IMR-90 (cell line): ENCODE measurements around the gene TNNI3K. TPM values are rescaled to one million over a fixed set of nuclear protein-coding genes. Genes with fewer than 3 reads are reported as not detected.

Experiments used
- ATAC-seq: fragments of 200-7000 bp; cut with Tn5 transposase; 2 replicates; pipeline ENCODE4 v1.9.1; 2020; ENCODE audit warnings: low read depth, mild to moderate bottlenecking, moderate library complexity
- BruUV-seq: library from RNA; stranded (reverse); fragments of 400-500 nt; replicated peaks from 2 replicates; lab custom pipeline; 2021; lab: Mats Ljungman, UMichigan
- CTCF ChIA-PET: fragments of 300-600 bp; formaldehyde crosslinking; extraction: SDS; loops from one replicate; lab custom pipeline; 2021; ENCODE audit warnings: antibody characterized with exemption; lab: Yijun Ruan, JAX
- POLR2A ChIA-PET: fragments of 300-600 bp; sonication (Branson Sonifier 250); formaldehyde crosslinking; loops from one replicate; lab custom pipeline; 2022; ENCODE audit warnings: antibody characterized with exemption; ENCODE audit not compliant: unreplicated experiment; lab: Charles Lee
- DNase-seq: peaks from one replicate; pipeline ENCODE4 v3.0.0; 2013
- H2AFZ ChIP-seq: replicated peaks from 2 replicates; pipeline ENCODE3; 2013; ENCODE audit warnings: low read length, mild to moderate bottlenecking; ENCODE audit not compliant: poor library complexity
- H2AK5ac ChIP-seq: 2 replicates; pipeline ENCODE4 v1.6.1; 2013; ENCODE audit warnings: low read depth, low read length, inconsistent platforms
- H2AK9ac ChIP-seq: replicated peaks from 2 replicates; pipeline ENCODE3; 2013; ENCODE audit warnings: mild to moderate bottlenecking, low read depth, low read length, moderate library complexity; ENCODE audit not compliant: poor library complexity
- H2BK120ac ChIP-seq: 2 replicates; pipeline ENCODE4 v1.6.1; 2013; ENCODE audit warnings: low read depth, low read length, inconsistent platforms
- H2BK15ac ChIP-seq: 3 replicates; pipeline ENCODE4 v1.6.1; 2013; ENCODE audit warnings: low read depth, low read length, inconsistent platforms
- H2BK20ac ChIP-seq: 2 replicates; pipeline ENCODE4 v1.6.1; 2013; ENCODE audit warnings: low read depth, mild to moderate bottlenecking, inconsistent platforms, low read length, moderate library complexity
- H2BK5ac ChIP-seq: 2 replicates; pipeline ENCODE4 v1.6.1; 2013; ENCODE audit warnings: mild to moderate bottlenecking, low read depth, low read length, inconsistent platforms; ENCODE audit not compliant: poor library complexity, severe bottlenecking
- H3K14ac ChIP-seq: replicated peaks from 2 replicates; pipeline ENCODE4 v1.6.1; 2013; ENCODE audit warnings: low read depth, low read length, inconsistent platforms
- H3K18ac ChIP-seq: 2 replicates; pipeline ENCODE4 v1.6.1; 2013; ENCODE audit warnings: low read depth, low read length, control low read depth
- H3K23ac ChIP-seq: 2 replicates; pipeline ENCODE4 v1.6.1; 2013; ENCODE audit warnings: low read depth, low read length, inconsistent platforms
- H3K27ac ChIP-seq: 2 replicates; pipeline ENCODE4 v1.5.1; 2013; ENCODE audit warnings: mild to moderate bottlenecking, control low read depth, low read length; ENCODE audit not compliant: insufficient read depth
- H3K27me3 ChIP-seq: 2 replicates; pipeline ENCODE4 v1.6.1; 2013; ENCODE audit warnings: low read length; ENCODE audit not compliant: control insufficient read depth, insufficient read depth
- H3K36me3 ChIP-seq: 2 replicates; pipeline ENCODE4 v1.6.1; 2013; ENCODE audit warnings: low read length, mixed read lengths; ENCODE audit not compliant: control insufficient read depth, insufficient read depth
- H3K4ac ChIP-seq: 2 replicates; pipeline ENCODE4 v1.6.1; 2013; ENCODE audit warnings: low read depth, low read length, inconsistent platforms
- H3K4me1 ChIP-seq: 2 replicates; pipeline ENCODE4 v1.6.1; 2013; ENCODE audit warnings: low read length, mixed read lengths; ENCODE audit not compliant: control insufficient read depth, insufficient read depth
- H3K4me2 ChIP-seq: 2 replicates; pipeline ENCODE4 v1.6.1; 2013; ENCODE audit warnings: low read depth, mild to moderate bottlenecking, control low read depth, low read length, moderate library complexity
- H3K4me3 ChIP-seq: 2 replicates; pipeline ENCODE4 v1.5.1; 2013; ENCODE audit warnings: low read depth, mild to moderate bottlenecking, control low read depth, low read length, moderate library complexity; ENCODE audit not compliant: insufficient read depth
- H3K56ac ChIP-seq: 2 replicates; pipeline ENCODE4 v1.6.1; 2013; ENCODE audit warnings: low read length, inconsistent platforms; ENCODE audit not compliant: insufficient read depth; ENCODE audit errors: extremely low read depth
- H3K79me1 ChIP-seq, 2 experiments: 2 replicates each; pipeline ENCODE4 v1.6.1; 2013; ENCODE audit warnings: low read length in 2 of 2, inconsistent platforms in 1 of 2, low read depth in 1 of 2
- H3K9ac ChIP-seq: 2 replicates; pipeline ENCODE4 v1.6.1; 2013; ENCODE audit warnings: low read depth, low read length, control low read depth
- H3K9me1 ChIP-seq: 2 replicates; pipeline ENCODE4 v1.6.1; 2013; ENCODE audit warnings: low read length, inconsistent platforms; ENCODE audit not compliant: insufficient read depth
- H3K9me3 ChIP-seq: 2 replicates; pipeline ENCODE4 v1.6.1; 2013; ENCODE audit warnings: low read length; ENCODE audit not compliant: control insufficient read depth, insufficient read depth
- H4K20me1 ChIP-seq: 2 replicates; pipeline ENCODE4 v1.6.1; 2013; ENCODE audit warnings: low read length, inconsistent platforms; ENCODE audit not compliant: insufficient read depth
- H4K5ac ChIP-seq: 2 replicates; pipeline ENCODE4 v1.6.1; 2013; ENCODE audit warnings: mild to moderate bottlenecking, low read depth, low read length, control low read depth
- H4K8ac ChIP-seq, 2 experiments: 2 replicates each; pipeline ENCODE4 v1.6.1; 2013; ENCODE audit warnings: low read depth in 2 of 2, low read length in 2 of 2, control low read depth in 1 of 2, inconsistent platforms in 1 of 2
- H4K91ac ChIP-seq: 2 replicates; pipeline ENCODE4 v1.6.1; 2013; ENCODE audit warnings: low read depth, low read length, inconsistent platforms; ENCODE audit not compliant: insufficient read depth
- BHLHE40 ChIP-seq: fragments of 150-350 bp; IDR thresholded peaks from 2 replicates; pipeline ENCODE4 v1.6.1; 2016; ENCODE audit warnings: mild to moderate bottlenecking, low read depth, low read length
- CEBPB ChIP-seq: IDR thresholded peaks from 2 replicates; pipeline ENCODE4 v1.6.1; 2012; ENCODE audit warnings: low read depth, low read length, improper control_type of control experiment
- CHD1 ChIP-seq: IDR thresholded peaks from 2 replicates; pipeline ENCODE4 v1.6.1; 2012; ENCODE audit warnings: low read depth, low read length, improper control_type of control experiment
- CTCF ChIP-seq: conservative IDR thresholded peaks from 2 replicates; pipeline ENCODE4 v1.5.1; 2012; ENCODE audit warnings: mild to moderate bottlenecking, low read depth, low read length, improper control_type of control experiment
- ELK1 ChIP-seq: fragments of 150-350 bp; IDR thresholded peaks from 2 replicates; pipeline ENCODE4 v1.6.1; 2016; ENCODE audit warnings: low read depth, mild to moderate bottlenecking, low read length, moderate library complexity, borderline replicate concordance
- FOS ChIP-seq: fragments of 150-350 bp; IDR thresholded peaks from 2 replicates; pipeline ENCODE4 v1.6.1; 2016; ENCODE audit warnings: low read depth, low read length
- MAFK ChIP-seq: IDR thresholded peaks from 2 replicates; pipeline ENCODE4 v1.6.1; 2012; ENCODE audit warnings: low read depth, low read length, improper control_type of control experiment
- MAZ ChIP-seq: IDR thresholded peaks from 2 replicates; pipeline ENCODE4 v1.6.1; 2012; ENCODE audit warnings: low read depth, mild to moderate bottlenecking, low read length, improper control_type of control experiment, moderate library complexity, borderline replicate concordance
- MXI1 ChIP-seq: IDR thresholded peaks from 2 replicates; pipeline ENCODE4 v1.6.1; 2012; ENCODE audit warnings: low read depth, mild to moderate bottlenecking, low read length, moderate library complexity, borderline replicate concordance
- NFE2L2 ChIP-seq: fragments of 150-350 bp; IDR thresholded peaks from 2 replicates; pipeline ENCODE4 v1.6.1; 2016; ENCODE audit warnings: low read depth, mild to moderate bottlenecking, low read length
- POLR2A ChIP-seq: IDR thresholded peaks from 2 replicates; pipeline ENCODE4 v1.6.1; 2012; ENCODE audit warnings: mild to moderate bottlenecking, low read depth, low read length
- RAD21 ChIP-seq: IDR thresholded peaks from 2 replicates; pipeline ENCODE4 v1.6.1; 2012; ENCODE audit warnings: low read length, improper control_type of control experiment
- RCOR1 ChIP-seq: IDR thresholded peaks from 2 replicates; pipeline ENCODE4 v1.6.1; 2012; ENCODE audit warnings: mild to moderate bottlenecking, low read length, improper control_type of control experiment; ENCODE audit not compliant: insufficient replicate concordance
- RFX5 ChIP-seq: IDR thresholded peaks from 2 replicates; pipeline ENCODE4 v1.8.0; 2012; ENCODE audit warnings: low read depth, mild to moderate bottlenecking, low read length, moderate library complexity
- SMC3 ChIP-seq: fragments of 150-350 bp; IDR thresholded peaks from 2 replicates; pipeline ENCODE4 v1.6.1; 2016; ENCODE audit warnings: low read depth, mild to moderate bottlenecking, antibody characterized with exemption, low read length, moderate library complexity
- USF2 ChIP-seq: fragments of 150-350 bp; IDR thresholded peaks from 2 replicates; pipeline ENCODE4 v1.6.1; 2017; ENCODE audit warnings: mild to moderate bottlenecking, antibody characterized with exemption, low read length, low read depth
- WGBS, 2 experiments: methylation state at CpG; one replicate each; pipeline versions ENCODE4 v1.1.5 to v1.1.7; 2013; ENCODE audit warnings: missing lambda C conversion rate in 2 of 2; ENCODE audit not compliant: insufficient read length in 1 of 2; ENCODE audit errors: extremely low coverage in 2 of 2; 5-methylcytosine and 5-hydroxymethylcytosine counted together
- dilution Hi-C: fragments of 300-500 bp; cut with HindIII; formaldehyde crosslinking; loops from one replicate; pipeline ENCODE4 v1.14.3; 2018; ENCODE audit warnings: low sequenced_read_pairs; ENCODE audit not compliant: unreplicated experiment
- in situ Hi-C: fragments of 300-500 bp; cut with MboI; formaldehyde crosslinking; loops from 3 replicates; pipeline ENCODE4 v1.14.3; 2019; ENCODE audit warnings: low sequenced_read_pairs, inconsistent platforms, mixed read lengths
- intact Hi-C: fragments of 100-400 bp; cut with micrococcal nuclease; formaldehyde crosslinking; loops from 2 replicates; pipeline ENCODE4 v1.10.0; 2022
- polyA plus RNA-seq, 3 experiments: library from polyadenylated mRNA; depleted of rRNA; stranded (reverse); fragments of >200 nt; gene quantifications; 2 replicates each; pipeline ENCODE4 v1.2.3, GENCODE V29; 2012; ENCODE audit warnings: low replicate concordance in 1 of 3
- total RNA-seq: library from RNA; depleted of rRNA; stranded (reverse); fragments of >200 nt; gene quantifications from 2 replicates; pipeline ENCODE4 v1.2.3, GENCODE V29; 2012

The TNNI3K gene
- total and polyA plus RNA-seq, 2 of the 4 experiments (the other 2 are of a cell fraction), result 0.90 to 1.3 TPM

GRCh38 chr1:74498901-74499300, 263.7 kb downstream of the TNNI3K start:
- no peak overlapping the region for H3K18ac ChIP-seq
- H3K14ac ChIP-seq, result no peak overlapping the region
- BruUV-seq, result no TSS peak
- no peak overlapping the region for H2BK5ac ChIP-seq
- H3K27me3 ChIP-seq, result no peaks in the 10 kb centered on the region
- no peak overlapping the region for H2AK9ac ChIP-seq
- no peak overlapping the region for H2BK15ac ChIP-seq
- no peak overlapping the region for H3K4me3 ChIP-seq
- no peaks in the 10 kb centered on the region for H3K36me3 ChIP-seq
- intact Hi-C loops (no loop called here), dilution Hi-C loops (no loop called here), in situ Hi-C loops (no loop called here)
- H3K23ac ChIP-seq, result no peak overlapping the region
- H3K79me1 ChIP-seq, result no peaks in the 10 kb centered on the region
- H2BK120ac ChIP-seq, result no peak overlapping the region
- no peak overlapping the region for H3K4ac ChIP-seq
- H3K9me3 ChIP-seq, result no peaks in the 10 kb centered on the region
- no peak for TF ChIP-seq CTCF
- no peak for TF ChIP-seq MAZ
- no peak for TF ChIP-seq ELK1
- no peak for TF ChIP-seq MXI1
- TF ChIP-seq POLR2A, result no peak
- TF ChIP-seq RCOR1, result no peak
- TF ChIP-seq RFX5, result no peak
- no peak for TF ChIP-seq BHLHE40
- no peak for TF ChIP-seq USF2
- TF ChIP-seq SMC3, result no peak
- TF ChIP-seq CHD1, result no peak
- TF ChIP-seq FOS, result no peak
- no peak for TF ChIP-seq NFE2L2
- TF ChIP-seq MAFK, result no peak
- TF ChIP-seq RAD21, result no peak
- TF ChIP-seq CEBPB, result no peak
- no peak overlapping the region for H3K27ac ChIP-seq
- no peak for DNase-seq
- H4K8ac ChIP-seq, result no peak overlapping the region
- H3K56ac ChIP-seq, result no peak overlapping the region
- no CpG with 5 or more reads among the region's 3 CpGs for WGBS, 2 experiments
- CTCF ChIA-PET, result no interaction called here
- no peak overlapping the region for H3K9ac ChIP-seq
- no peak overlapping the region for H2BK20ac ChIP-seq
- H3K4me2 ChIP-seq, result no peak overlapping the region
- no peak overlapping the region for H4K91ac ChIP-seq
- H4K20me1 ChIP-seq, result no peaks in the 10 kb centered on the region
- H3K4me1 ChIP-seq, result no peaks in the 10 kb centered on the region
- no peak overlapping the region for H4K5ac ChIP-seq
- POLR2A ChIA-PET, result no interaction called here
- H2AFZ ChIP-seq, result no peak overlapping the region
- H2AK5ac ChIP-seq, result no peak overlapping the region
- ATAC-seq, result no peak
- H3K9me1 ChIP-seq, result no peaks in the 10 kb centered on the region
